Ishikawa (cell line): ENCODE results near the gene SLC25A41.

Experiments
- CEBPB ChIP-seq: IDR thresholded peaks from 2 replicates; pipeline ENCODE4 v1.6.1; 2012
- CREB1 ChIP-seq: IDR thresholded peaks from 2 replicates; pipeline ENCODE4 v1.6.1; 2012; ENCODE audit warnings: low read depth
- EGR1 ChIP-seq: IDR thresholded peaks from 2 replicates; pipeline ENCODE4 v1.6.1; 2012
- EP300 ChIP-seq: IDR thresholded peaks from 2 replicates; pipeline ENCODE4 v1.6.1; 2012; ENCODE audit warnings: borderline replicate concordance
- FOXM1 ChIP-seq: IDR thresholded peaks from 2 replicates; pipeline ENCODE4 v1.6.1; 2012; ENCODE audit warnings: low read depth, borderline replicate concordance
- NFIC ChIP-seq: IDR thresholded peaks from 2 replicates; pipeline ENCODE4 v1.6.1; 2012
- RAD21 ChIP-seq: IDR thresholded peaks from 2 replicates; pipeline ENCODE4 v1.6.1; 2012; ENCODE audit warnings: low read depth
- TAF1 ChIP-seq: IDR thresholded peaks from 2 replicates; pipeline ENCODE4 v1.6.1; 2012; ENCODE audit warnings: low read depth, mild to moderate bottlenecking
- TCF12 ChIP-seq: IDR thresholded peaks from 2 replicates; pipeline ENCODE4 v1.6.1; 2012; ENCODE audit warnings: low read depth
- TEAD4 ChIP-seq: IDR thresholded peaks from 2 replicates; pipeline ENCODE4 v1.6.1; 2012
- YY1 ChIP-seq: IDR thresholded peaks from 2 replicates; pipeline ENCODE4 v1.6.1; 2012; ENCODE audit warnings: low read depth
- TF ChIP-seq, protein P1 (sequence below): IDR thresholded peaks from 2 replicates; pipeline ENCODE4 v1.6.1; 2012
- TF ChIP-seq, protein P2 (sequence below): IDR thresholded peaks from 2 replicates; pipeline ENCODE4 v1.6.1; 2012; ENCODE audit warnings: low read depth, mild to moderate bottlenecking
- TF ChIP-seq, protein P3 (sequence below): IDR thresholded peaks from 2 replicates; pipeline ENCODE4 v1.6.1; 2012

DNA sequence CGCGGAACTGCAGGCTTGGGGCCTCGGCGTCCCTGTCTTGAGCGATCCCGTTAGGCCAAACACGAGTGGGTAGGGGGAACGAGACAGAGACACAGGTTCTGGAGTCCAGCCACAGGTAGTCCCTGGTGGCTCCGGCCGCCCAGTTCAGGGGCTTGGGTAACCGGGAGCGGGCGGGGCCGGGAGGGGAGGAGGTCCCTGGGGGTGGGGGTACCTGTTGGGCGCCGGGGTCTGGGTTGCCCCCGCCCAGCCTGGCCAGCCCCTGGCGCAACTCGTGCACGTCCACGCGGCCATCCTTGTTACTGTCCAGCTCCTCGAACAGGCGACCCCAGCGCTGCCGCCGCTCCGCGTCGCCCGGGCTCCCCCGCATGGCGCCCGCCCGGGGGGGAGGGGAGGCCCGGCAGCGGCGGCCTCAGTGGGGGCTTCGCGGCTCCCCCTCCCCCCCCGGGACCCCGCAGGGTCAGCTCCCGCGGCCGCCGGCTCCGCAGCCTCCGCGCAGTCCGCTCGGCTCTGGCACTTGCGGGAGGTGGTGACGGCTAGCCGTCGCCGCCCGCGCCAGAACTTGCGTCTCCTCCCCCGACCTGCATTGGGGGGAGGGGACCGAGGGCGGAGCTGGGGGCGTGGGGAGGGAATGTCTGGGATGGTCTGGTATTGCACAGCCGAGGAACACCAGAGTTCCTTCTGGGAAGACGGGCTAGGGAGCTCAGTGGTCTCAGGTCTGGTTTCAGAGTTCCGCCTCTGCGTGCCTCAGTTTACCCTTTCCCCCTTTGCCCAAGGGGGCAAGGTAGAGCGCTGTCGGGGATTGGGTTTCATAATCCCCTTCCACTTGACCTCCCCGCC is 25.9 kb upstream of the SLC25A41 start, which contains the start of gene SLC25A23:
- TF ChIP-seq TCF12 (no peak), TAF1 (peak; percentile 31; the same call in 1 of the 2 replicates), CREB1 (no peak), FOXM1 (no peak), RAD21 (no peak), NFIC (no peak), YY1 (no peak), EP300 (no peak), CEBPB (0 out of 2 replicates have a peak, but pooled peaks have one; percentile 22), EGR1 (0 out of 2 replicates have a peak, but pooled peaks have one; percentile 18), TEAD4 (no peak)
- TF ChIP-seq, protein P1, sequence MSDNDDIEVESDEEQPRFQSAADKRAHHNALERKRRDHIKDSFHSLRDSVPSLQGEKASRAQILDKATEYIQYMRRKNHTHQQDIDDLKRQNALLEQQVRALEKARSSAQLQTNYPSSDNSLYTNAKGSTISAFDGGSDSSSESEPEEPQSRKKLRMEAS: no peak; the same call in none of the 2 replicates
- TF ChIP-seq, protein P2, sequence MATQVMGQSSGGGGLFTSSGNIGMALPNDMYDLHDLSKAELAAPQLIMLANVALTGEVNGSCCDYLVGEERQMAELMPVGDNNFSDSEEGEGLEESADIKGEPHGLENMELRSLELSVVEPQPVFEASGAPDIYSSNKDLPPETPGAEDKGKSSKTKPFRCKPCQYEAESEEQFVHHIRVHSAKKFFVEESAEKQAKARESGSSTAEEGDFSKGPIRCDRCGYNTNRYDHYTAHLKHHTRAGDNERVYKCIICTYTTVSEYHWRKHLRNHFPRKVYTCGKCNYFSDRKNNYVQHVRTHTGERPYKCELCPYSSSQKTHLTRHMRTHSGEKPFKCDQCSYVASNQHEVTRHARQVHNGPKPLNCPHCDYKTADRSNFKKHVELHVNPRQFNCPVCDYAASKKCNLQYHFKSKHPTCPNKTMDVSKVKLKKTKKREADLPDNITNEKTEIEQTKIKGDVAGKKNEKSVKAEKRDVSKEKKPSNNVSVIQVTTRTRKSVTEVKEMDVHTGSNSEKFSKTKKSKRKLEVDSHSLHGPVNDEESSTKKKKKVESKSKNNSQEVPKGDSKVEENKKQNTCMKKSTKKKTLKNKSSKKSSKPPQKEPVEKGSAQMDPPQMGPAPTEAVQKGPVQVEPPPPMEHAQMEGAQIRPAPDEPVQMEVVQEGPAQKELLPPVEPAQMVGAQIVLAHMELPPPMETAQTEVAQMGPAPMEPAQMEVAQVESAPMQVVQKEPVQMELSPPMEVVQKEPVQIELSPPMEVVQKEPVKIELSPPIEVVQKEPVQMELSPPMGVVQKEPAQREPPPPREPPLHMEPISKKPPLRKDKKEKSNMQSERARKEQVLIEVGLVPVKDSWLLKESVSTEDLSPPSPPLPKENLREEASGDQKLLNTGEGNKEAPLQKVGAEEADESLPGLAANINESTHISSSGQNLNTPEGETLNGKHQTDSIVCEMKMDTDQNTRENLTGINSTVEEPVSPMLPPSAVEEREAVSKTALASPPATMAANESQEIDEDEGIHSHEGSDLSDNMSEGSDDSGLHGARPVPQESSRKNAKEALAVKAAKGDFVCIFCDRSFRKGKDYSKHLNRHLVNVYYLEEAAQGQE: no peak
- TF ChIP-seq, protein P3, sequence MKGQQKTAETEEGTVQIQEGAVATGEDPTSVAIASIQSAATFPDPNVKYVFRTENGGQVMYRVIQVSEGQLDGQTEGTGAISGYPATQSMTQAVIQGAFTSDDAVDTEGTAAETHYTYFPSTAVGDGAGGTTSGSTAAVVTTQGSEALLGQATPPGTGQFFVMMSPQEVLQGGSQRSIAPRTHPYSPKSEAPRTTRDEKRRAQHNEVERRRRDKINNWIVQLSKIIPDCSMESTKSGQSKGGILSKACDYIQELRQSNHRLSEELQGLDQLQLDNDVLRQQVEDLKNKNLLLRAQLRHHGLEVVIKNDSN: no peak
